HepG2 (cell line): Measurements from ENCODE around the gene F12. TPM values are rescaled to one million over a fixed set of nuclear protein-coding genes. Genes with fewer than 3 reads are reported as not detected.

Source experiments
- AKAP8 ChIP-seq: sonication (generic); formaldehyde crosslinking; IDR thresholded peaks from 2 replicates; pipeline ENCODE4 v1.5.1; 2020; ENCODE audit warnings: mild to moderate bottlenecking, missing genetic modification reagents
- ARNT ChIP-seq: fragments of 450-650 bp; IDR thresholded peaks from 2 replicates; pipeline ENCODE4 v1.6.1; 2017
- DR1 ChIP-seq: sonication (generic); formaldehyde crosslinking; IDR thresholded peaks from 2 replicates; pipeline ENCODE4 v1.8.0; 2021; ENCODE audit warnings: mild to moderate bottlenecking, missing genetic modification reagents, inconsistent platforms
- FIP1L1 ChIP-seq: fragments of 200-400 bp; formaldehyde crosslinking; IDR thresholded peaks from 2 replicates; pipeline ENCODE4 v1.6.1; 2018; ENCODE audit warnings: low read depth, mild to moderate bottlenecking, low read length, moderate library complexity, borderline replicate concordance; ENCODE audit not compliant: insufficient read depth
- FOXM1 ChIP-seq: sonication (generic); formaldehyde crosslinking; IDR thresholded peaks from 2 replicates; pipeline ENCODE4 v1.5.0; 2020; ENCODE audit warnings: missing genetic modification reagents
- HNRNPK ChIP-seq: fragments of 200-400 bp; formaldehyde crosslinking; IDR thresholded peaks from 2 replicates; pipeline ENCODE4 v1.6.1; 2018; ENCODE audit warnings: low read length, low read depth, moderate library complexity, mild to moderate bottlenecking; ENCODE audit not compliant: poor library complexity, severe bottlenecking
- POLR2AphosphoS2 ChIP-seq: IDR thresholded peaks from 2 replicates; pipeline ENCODE4 v1.6.1; 2011; ENCODE audit warnings: low read depth, low read length, improper control_type of control experiment
- RBFOX2 ChIP-seq: fragments of 200-400 bp; formaldehyde crosslinking; IDR thresholded peaks from 2 replicates; pipeline ENCODE4 v1.6.1; 2017; ENCODE audit warnings: low read depth, mild to moderate bottlenecking, low read length
- ZNF136 ChIP-seq: sonication (generic); formaldehyde crosslinking; IDR thresholded peaks from 2 replicates; pipeline ENCODE4 v1.8.1; 2022; ENCODE audit warnings: low read depth, mild to moderate bottlenecking, moderate library complexity, missing genetic modification reagents
- ZNF644 ChIP-seq: IDR thresholded peaks from 2 replicates; pipeline ENCODE4 v1.6.1; 2016; ENCODE audit warnings: low read depth
- polyA plus RNA-seq, 8 experiments: library from polyadenylated mRNA; depleted of rRNA in 3 of 8; stranded (reverse) in 7 of 8; unstranded in 1 of 8; fragments of >200 nt; fragmentation: Illumina TruSeq in 4 of 8; extraction: Trizol in 4 of 8; gene quantifications; 2 replicates each; pipeline versions ENCODE4 v1.2.1 to v1.2.3, GENCODE V29; 2011 to 2016; ENCODE audit warnings: low read depth in 4 of 8, missing spikeins in 1 of 8, mixed read lengths in 1 of 8; ENCODE audit not compliant: insufficient read depth in 1 of 8
- total RNA-seq, 5 experiments: library from RNA; depleted of rRNA; stranded (reverse); fragments of >200 nt; fragmentation: Illumina TruSeq; extraction: Trizol; gene quantifications; 2 replicates each; pipeline ENCODE4 v1.2.3, GENCODE V29; 2016; ENCODE audit warnings: low read depth in 1 of 5
- TF ChIP-seq, protein P1 (sequence below): sonication (generic); formaldehyde crosslinking; IDR thresholded peaks from 2 replicates; pipeline ENCODE4 v1.8.1; 2023; ENCODE audit warnings: missing genetic modification reagents, mild to moderate bottlenecking, borderline replicate concordance
- TF ChIP-seq, protein P2 (sequence below): sonication (generic); formaldehyde crosslinking; IDR thresholded peaks from 2 replicates; pipeline ENCODE4 v1.4.0; 2020; ENCODE audit warnings: missing genetic modification reagents
- TF ChIP-seq, protein P3 (sequence below): sonication (generic); formaldehyde crosslinking; IDR thresholded peaks from 2 replicates; pipeline ENCODE4 v1.5.0; 2020; ENCODE audit warnings: missing genetic modification reagents, mild to moderate bottlenecking, borderline replicate concordance
- TF ChIP-seq, protein P4 (sequence below): sonication (generic); formaldehyde crosslinking; IDR thresholded peaks from 2 replicates; pipeline ENCODE4 v1.5.1; 2020; ENCODE audit warnings: mild to moderate bottlenecking, missing genetic modification reagents, moderate library complexity
- TF ChIP-seq, protein P5 (sequence below): sonication (generic); formaldehyde crosslinking; IDR thresholded peaks from 2 replicates; pipeline ENCODE4 v1.5.1; 2020; ENCODE audit warnings: mild to moderate bottlenecking, missing genetic modification reagents, moderate library complexity
- TF ChIP-seq, protein P6 (sequence below): sonication (generic); formaldehyde crosslinking; IDR thresholded peaks from 2 replicates; pipeline ENCODE4 v1.5.0; 2020; ENCODE audit warnings: mild to moderate bottlenecking, missing genetic modification reagents, moderate library complexity

F12 gene
- total and polyA plus RNA-seq, 2 of the 13 experiments (the other 11 are each of a cell fraction or from before 2014, with no cell fraction given), result 2.5 to 3.0 TPM

DNA sequence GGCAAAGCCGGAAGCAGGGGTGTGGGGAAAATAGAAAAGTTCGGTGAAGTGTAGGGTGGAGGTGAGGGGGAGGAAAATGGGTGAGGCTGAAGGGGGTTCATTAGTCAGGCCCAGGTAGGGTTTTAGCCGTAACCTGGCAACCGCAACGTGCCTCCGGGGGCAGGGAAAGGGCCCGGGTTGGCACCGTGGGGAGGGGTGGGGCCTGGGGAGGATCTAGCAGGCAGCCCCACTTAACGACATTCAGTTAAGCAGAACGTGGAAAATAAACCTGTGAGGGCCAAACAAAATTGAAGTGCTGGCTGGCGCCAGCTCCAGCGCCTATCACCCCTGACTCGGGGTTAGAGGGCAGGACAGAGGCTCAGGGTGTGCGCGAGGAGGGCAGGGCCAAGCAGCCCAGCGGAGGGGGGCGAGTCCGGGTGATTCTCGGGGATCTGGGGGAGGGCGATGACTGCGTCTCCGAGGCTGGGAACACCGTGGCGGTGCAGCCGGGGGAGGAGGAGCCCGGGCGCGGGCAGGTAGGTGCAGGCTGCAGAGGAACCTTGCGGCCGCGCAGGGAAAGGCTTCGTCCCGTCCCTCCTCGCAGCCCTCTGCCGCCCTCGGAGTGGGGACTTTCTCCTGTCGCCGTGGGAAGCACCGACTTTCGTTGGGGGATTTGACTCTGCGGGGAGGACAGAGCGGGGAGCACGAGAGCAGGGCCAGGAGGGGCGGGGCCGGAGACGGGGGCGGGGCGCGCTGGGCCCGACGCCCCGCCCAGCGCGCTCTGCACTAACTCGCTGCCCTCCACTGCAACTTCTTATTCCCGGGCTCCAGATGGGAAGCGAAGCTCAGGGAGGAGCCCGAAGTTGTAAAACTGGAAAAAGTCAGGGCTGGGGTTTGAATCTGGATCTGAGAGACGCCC is 46.5 kb downstream of the F12 start (continued):
- TF ChIP-seq, protein P1, sequence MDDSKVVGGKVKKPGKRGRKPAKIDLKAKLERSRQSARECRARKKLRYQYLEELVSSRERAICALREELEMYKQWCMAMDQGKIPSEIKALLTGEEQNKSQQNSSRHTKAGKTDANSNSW (CRISPR knock-in tag), result no peak
- TF ChIP-seq, protein P2, sequence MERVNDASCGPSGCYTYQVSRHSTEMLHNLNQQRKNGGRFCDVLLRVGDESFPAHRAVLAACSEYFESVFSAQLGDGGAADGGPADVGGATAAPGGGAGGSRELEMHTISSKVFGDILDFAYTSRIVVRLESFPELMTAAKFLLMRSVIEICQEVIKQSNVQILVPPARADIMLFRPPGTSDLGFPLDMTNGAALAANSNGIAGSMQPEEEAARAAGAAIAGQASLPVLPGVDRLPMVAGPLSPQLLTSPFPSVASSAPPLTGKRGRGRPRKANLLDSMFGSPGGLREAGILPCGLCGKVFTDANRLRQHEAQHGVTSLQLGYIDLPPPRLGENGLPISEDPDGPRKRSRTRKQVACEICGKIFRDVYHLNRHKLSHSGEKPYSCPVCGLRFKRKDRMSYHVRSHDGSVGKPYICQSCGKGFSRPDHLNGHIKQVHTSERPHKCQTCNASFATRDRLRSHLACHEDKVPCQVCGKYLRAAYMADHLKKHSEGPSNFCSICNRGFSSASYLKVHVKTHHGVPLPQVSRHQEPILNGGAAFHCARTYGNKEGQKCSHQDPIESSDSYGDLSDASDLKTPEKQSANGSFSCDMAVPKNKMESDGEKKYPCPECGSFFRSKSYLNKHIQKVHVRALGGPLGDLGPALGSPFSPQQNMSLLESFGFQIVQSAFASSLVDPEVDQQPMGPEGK (CRISPR knock-in tag), result peak; percentile 49; the same call in 1 of the 2 replicates
- TF ChIP-seq, protein P3, sequence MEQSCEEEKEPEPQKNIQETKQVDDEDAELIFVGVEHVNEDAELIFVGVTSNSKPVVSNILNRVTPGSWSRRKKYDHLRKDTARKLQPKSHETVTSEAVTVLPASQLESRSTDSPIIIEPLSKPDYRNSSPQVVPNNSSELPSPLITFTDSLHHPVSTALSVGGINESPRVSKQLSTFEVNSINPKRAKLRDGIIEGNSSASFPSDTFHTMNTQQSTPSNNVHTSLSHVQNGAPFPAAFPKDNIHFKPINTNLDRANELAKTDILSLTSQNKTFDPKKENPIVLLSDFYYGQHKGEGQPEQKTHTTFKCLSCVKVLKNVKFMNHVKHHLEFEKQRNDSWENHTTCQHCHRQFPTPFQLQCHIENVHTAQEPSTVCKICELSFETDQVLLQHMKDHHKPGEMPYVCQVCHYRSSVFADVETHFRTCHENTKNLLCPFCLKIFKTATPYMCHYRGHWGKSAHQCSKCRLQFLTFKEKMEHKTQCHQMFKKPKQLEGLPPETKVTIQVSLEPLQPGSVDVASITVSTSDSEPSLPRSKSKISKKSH (CRISPR knock-in tag), result peak; percentile 53; the same call in 1 of the 2 replicates
- TF ChIP-seq AKAP8 (CRISPR knock-in tag) (no peak; the same call in 1 of the 2 replicates), ZNF136 (CRISPR knock-in tag) (0 out of 2 replicates have a peak, but pooled peaks have one; percentile 79), ARNT (no peak), POLR2AphosphoS2 (no peak), FIP1L1 (no peak), DR1 (no peak), ZNF644 (CRISPR knock-in tag) (no peak), RBFOX2 (peak; percentile 59), HNRNPK (peak; percentile 33), FOXM1 (CRISPR knock-in tag) (no peak)
- TF ChIP-seq, protein P4, sequence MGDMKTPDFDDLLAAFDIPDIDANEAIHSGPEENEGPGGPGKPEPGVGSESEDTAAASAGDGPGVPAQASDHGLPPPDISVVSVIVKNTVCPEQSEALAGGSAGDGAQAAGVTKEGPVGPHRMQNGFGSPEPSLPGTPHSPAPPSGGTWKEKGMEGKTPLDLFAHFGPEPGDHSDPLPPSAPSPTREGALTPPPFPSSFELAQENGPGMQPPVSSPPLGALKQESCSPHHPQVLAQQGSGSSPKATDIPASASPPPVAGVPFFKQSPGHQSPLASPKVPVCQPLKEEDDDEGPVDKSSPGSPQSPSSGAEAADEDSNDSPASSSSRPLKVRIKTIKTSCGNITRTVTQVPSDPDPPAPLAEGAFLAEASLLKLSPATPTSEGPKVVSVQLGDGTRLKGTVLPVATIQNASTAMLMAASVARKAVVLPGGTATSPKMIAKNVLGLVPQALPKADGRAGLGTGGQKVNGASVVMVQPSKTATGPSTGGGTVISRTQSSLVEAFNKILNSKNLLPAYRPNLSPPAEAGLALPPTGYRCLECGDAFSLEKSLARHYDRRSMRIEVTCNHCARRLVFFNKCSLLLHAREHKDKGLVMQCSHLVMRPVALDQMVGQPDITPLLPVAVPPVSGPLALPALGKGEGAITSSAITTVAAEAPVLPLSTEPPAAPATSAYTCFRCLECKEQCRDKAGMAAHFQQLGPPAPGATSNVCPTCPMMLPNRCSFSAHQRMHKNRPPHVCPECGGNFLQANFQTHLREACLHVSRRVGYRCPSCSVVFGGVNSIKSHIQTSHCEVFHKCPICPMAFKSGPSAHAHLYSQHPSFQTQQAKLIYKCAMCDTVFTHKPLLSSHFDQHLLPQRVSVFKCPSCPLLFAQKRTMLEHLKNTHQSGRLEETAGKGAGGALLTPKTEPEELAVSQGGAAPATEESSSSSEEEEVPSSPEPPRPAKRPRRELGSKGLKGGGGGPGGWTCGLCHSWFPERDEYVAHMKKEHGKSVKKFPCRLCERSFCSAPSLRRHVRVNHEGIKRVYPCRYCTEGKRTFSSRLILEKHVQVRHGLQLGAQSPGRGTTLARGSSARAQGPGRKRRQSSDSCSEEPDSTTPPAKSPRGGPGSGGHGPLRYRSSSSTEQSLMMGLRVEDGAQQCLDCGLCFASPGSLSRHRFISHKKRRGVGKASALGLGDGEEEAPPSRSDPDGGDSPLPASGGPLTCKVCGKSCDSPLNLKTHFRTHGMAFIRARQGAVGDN (CRISPR knock-in tag), result peak; percentile 72
- TF ChIP-seq, protein P5, sequence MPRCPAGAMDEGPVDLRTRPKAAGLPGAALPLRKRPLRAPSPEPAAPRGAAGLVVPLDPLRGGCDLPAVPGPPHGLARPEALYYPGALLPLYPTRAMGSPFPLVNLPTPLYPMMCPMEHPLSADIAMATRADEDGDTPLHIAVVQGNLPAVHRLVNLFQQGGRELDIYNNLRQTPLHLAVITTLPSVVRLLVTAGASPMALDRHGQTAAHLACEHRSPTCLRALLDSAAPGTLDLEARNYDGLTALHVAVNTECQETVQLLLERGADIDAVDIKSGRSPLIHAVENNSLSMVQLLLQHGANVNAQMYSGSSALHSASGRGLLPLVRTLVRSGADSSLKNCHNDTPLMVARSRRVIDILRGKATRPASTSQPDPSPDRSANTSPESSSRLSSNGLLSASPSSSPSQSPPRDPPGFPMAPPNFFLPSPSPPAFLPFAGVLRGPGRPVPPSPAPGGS (CRISPR knock-in tag), result peak; percentile 31; the same call in 1 of the 2 replicates
- TF ChIP-seq, protein P6, sequence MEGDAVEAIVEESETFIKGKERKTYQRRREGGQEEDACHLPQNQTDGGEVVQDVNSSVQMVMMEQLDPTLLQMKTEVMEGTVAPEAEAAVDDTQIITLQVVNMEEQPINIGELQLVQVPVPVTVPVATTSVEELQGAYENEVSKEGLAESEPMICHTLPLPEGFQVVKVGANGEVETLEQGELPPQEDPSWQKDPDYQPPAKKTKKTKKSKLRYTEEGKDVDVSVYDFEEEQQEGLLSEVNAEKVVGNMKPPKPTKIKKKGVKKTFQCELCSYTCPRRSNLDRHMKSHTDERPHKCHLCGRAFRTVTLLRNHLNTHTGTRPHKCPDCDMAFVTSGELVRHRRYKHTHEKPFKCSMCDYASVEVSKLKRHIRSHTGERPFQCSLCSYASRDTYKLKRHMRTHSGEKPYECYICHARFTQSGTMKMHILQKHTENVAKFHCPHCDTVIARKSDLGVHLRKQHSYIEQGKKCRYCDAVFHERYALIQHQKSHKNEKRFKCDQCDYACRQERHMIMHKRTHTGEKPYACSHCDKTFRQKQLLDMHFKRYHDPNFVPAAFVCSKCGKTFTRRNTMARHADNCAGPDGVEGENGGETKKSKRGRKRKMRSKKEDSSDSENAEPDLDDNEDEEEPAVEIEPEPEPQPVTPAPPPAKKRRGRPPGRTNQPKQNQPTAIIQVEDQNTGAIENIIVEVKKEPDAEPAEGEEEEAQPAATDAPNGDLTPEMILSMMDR, result peak; percentile 14; the same call in 1 of the 2 replicates
